COLO829 (cell line): ENCODE measurements around the gene RNF227.

ENCODE experiments used
- DNase-seq: peaks from one replicate; pipeline ENCODE4 v3.0.0; 2012; ENCODE audit warnings: low spot score

RNF227 gene

DNA sequence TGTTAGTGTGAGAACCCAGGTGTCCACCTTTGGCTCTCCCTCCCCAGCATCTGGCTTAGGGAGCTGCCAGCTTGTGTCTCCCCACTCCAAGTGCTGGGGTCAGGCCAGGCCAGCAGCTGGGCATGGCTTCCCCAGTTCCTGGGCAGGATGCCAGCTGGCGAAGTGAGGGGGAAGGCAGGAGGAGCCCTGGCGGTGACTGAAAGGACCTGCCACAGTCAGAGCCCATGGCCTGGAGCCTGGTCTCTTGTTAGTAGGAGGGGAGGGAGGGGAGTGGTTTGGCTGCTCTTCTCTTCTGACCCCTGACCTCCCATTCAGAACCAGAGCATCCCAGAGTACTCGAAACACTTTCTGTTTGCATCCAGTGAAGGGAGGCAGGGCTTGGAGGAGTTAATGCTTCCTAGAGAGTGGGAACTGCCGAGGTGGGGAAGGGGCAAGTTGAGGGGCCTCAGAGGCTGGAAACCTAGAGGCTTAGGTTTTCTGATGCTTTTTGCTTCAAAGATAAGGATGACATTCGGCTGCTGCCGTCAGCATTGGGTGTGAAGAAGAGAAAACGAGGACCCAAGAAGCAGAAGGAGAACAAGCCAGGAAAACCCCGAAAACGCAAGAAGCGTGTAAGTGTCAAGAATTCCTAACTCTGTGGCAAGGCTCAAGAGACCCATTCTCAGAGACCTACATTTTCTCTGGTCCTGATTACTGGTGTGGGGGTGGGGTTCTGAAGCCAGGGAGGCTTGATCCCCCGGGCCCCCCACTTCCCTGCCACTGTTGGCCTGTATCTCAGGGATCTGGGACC is 26.7 kb downstream of the RNF227 start:
- DNase-seq = peak; percentile 86

GRCh38 chr17:7888184-7888920 is 27.7 kb downstream of the RNF227 start, which contains the start of gene CHD3:
Gene CHD3, plus strand, starts transcription at chr17:7888789. Its CDS starts 212 bp downstream, at chr17:7889001.
- no peak for DNase-seq

DNA sequence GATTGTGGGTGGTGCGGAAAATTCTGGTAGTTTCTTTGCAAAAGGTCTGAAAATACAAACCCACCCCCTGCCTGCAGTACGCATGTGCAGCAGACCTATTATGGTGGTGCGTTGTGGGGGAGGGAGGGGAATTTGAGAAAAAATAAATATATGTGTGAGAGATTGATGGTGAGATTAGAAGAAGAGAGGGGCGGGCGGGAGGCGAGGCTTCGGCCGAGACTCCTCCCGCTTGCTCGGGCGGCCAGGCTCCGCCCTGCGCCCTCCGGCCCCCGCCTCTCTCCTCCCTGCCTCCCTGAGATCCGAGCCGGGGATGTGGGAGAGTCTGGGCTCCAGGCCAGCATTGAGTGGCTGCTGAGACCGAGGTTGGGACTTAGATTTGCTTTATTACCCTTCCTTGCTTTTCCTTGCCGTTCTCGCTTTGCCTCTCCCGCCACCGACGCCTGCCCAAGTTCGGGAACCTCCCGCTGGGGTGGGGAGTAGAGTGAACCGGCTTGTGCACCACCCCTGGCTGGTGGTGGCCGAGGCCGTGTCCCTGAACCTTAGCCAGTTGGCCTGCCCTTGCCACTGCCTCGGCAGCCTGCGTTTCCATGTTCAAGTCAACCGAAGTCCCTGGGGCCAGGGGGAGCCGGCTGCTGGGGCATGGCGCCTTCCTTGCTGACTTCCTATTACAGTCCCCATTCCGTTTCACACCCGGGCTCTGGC is 28.5 kb downstream of the RNF227 start:
- peak; percentile 96 for DNase-seq

GRCh38 chr17:7887038-7887481 is 29.0 kb downstream of the RNF227 start:
- DNase-seq = no peak

DNA sequence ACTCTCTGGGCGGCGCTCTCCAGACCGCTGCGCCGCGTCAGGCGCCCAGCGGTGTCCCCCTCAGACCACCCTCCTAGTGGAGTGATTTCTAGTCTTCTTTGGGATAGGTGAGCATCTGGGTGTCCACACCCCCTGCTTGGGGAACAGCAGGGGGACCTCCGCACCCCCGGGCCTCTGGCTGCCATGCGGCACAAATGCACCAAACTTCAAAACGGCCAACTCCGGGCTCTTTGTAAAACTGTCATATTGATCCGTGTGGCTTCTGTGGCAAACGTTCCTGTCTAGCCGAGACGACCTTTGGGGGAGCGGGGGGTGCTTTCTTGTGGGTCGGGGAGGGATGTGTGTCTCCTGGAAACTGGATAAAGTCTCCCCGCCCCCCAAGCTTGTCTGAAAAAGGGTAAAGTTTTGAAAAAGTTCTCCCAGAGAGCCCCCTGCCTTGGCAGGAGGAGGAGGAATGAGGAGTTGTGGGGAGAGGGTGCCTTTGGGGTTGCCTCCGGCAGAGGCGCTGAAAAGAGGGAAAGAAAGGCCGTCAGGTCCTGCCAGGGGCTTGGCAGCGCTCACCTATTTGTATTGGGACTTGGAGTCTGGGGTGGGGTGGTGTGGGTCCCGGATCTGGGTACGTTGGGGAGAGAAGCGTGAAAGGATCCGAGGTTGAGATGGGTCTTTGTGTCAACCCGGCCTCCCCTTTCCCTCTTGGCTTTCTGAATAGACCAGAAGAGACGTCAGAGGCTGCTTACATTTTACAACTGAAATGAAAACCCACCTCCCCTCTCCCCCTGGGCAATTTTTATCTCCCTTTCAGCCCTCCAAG is 29.7 kb downstream of the RNF227 start:
- DNase-seq = peak; percentile 13

DNA sequence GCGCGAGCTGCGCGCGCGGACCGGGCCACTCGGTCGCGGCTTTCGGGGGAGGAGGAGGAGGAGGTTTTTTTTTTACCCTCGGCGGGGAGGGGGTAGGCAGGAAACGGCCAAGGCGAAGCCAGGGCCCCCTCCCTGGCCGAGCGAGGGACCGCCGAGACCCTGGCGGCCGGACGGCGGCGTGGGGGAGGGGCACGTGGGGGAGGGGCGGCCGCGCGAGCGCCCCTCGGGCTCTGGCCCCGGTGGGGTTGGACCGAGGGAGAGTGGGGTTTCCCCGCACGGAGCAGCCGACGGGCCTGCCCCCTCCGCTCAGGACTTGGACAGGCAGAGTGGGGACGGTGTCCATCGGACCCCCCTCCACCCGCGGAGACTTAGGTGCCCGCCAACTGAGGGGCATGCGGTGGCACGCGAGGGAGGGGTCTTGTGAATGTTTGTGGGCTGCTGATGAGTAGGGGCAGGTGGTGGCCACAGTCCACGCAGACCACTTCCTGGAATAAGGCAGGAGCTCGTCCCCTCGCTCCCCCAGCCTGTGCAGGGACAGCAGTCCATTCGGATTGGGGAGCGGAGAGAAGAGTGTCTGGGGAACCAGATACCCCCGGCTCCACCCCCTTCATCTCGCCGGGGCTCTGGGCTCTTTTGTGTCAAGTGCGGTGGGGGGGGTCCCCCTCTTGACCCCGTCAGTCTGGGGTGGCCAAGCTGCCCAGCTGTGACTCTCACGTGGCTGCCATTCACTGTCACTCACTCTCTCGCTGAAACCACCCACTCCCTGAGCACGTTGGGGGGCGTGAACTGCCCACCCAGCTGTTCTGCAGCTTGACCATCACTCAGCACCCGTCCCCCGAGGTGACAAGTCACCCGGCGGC is 30.5 kb downstream of the RNF227 start:
- DNase-seq = peak; percentile 27

GRCh38 chr17:7884581-7885366 is 31.3 kb downstream of the RNF227 start:
- DNase-seq = no peak

- peak; percentile 30 for DNase-seq
Observed at GRCh38 chr17:7883781-7884386, 32.2 kb downstream of the RNF227 start.

- no peak for DNase-seq
Observed at GRCh38 chr17:7882629-7883028, 33.5 kb downstream of the RNF227 start.

DNA sequence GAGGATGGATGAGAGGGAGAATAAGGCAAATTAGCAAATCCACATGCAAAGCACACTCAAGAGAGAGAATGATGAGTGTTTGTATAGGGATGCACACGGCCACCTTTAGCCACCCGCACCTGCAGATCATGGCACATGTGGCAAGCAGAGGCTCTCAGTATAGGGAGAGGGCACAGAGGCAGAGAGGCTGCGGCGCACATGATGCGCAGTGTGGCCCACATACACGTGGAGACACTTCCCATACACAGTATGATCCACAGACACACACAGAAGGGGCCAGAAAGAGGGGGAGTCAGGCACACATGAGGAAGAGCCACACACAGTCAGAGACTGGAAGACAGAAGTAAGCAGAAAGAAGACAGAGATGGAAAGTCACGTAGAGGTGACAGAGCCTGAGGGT is 34.0 kb downstream of the RNF227 start:
- DNase-seq = no peak

- no peak for DNase-seq
Observed at GRCh38 chr17:7881276-7882054, 34.6 kb downstream of the RNF227 start.

DNA sequence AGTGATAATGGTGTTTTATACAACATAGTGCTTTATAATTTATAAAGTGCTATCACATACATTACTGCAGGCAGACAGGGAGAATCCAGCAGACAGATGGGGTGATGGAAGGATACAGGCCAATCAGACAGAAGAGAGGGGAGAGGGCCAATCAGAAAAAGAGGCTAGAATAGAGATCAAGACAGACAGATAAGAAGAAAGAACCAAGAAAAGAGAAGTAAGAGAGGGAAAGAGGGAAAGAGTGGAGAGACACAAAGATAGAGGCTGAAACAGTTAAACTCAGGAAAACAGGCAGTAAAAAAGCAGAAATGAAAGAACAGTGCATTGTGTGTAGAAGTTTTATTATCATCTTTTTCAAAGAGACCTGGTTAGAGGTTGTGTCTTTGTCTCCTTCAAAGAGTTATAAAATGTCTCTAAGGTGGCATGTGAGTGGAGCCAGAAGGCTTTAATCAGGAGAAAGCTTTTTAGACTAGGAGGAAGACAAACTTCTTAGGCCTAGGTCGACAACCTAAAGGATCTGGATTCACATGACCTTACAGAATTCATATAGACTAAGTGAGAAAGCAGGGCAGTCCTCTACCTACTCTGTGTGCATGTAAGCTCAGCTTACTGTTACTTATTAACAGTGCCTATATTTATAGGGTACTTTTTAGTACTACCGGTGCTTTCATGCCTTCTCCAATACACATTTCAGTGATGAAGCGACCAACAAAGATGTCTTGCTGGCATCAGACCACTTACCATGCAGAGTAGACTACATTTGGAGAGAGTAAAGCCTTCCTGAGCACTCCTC is 35.8 kb downstream of the RNF227 start:
- no peak for DNase-seq

DNA sequence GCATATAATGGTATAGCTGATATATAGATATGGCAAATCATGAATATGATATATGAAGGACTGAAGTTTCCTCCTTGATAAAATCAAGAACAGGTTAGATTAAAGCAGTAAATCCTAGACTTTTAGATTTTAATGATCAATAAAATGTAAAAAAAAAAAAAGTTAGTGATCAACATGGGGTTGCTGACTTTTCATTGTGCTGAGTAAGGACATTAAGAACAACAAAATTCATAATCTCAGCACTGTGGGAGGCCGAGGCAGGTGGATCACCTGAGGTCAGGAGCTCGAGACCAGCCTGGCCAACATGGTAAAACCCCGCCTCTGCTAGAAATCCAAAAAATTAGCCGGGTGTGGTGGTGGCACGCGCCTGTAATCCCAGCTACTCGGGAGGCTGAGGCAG is 37.9 kb downstream of the RNF227 start:
- DNase-seq = no peak

DNA sequence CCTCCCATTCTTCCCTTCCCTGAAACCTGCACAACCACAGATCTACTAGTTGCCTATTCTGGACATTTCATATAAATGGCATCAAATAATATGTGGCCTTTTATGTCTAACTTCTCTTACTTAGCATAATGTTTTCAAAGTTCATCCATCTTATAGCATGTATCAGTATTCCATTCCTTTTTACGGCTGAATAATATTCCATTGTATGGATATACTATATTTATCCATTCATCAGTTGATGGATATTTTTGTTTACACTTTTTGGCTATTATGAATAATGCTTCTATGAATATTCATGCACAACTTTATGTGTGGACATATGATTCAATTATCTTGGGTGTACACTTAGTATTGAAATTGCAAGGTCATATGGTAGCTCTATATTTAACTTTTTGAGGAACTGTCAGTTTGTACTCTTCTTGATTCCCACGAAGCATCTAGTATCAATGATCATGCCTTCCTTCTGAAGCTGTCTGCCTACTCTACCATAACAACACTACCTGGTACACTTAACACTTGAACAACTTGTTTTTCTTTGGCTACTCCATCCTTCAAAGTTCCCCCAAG is 40.2 kb downstream of the RNF227 start:
- no peak for DNase-seq

DNA sequence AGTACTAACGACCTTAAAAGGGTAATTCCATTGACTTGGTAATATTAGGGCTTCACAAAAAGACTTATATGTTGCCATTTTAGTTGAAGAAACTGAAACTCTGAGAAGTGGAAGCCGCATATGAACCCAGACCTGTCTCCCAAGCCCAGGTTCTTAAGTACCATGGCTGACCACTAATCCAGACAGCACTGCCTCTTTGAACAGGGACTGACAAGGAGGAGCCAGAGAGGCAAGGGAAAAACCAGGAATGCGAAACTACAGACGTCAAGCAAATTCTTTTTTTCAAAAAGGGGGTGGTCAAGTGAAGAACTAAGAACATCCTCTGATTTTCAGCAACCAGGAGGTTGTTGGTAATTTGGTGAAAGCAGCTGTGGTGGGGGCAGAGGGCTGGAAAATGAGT is 43.0 kb downstream of the RNF227 start:
- no peak for DNase-seq

DNA sequence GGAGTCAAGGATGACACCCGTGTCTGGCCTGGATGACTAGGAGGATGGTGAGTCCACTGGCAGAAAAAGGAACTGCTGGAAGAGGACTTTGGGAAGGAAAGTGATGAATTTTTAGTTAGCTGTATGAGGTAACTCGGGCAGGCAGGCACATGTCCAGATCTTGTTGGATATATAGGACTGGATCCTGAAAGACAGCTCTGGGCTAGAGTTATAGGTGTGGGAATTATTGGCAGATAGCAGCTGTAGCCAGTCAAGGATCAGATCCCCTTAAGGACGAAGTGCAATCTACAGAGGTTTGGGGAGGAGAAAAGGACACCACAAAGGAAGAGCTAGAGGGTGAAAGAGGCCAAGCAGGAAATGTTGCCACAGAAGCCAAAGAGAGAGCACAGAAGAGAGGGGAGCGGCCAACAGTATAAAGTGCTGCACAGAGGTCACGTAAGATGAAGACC is 48.2 kb downstream of the RNF227 start:
- DNase-seq = no peak

GRCh38 chr17:7864995-7865650 is 51.0 kb downstream of the RNF227 start:
- no peak for DNase-seq
